ENCODE data around the gene TNFSF8.

DNA sequence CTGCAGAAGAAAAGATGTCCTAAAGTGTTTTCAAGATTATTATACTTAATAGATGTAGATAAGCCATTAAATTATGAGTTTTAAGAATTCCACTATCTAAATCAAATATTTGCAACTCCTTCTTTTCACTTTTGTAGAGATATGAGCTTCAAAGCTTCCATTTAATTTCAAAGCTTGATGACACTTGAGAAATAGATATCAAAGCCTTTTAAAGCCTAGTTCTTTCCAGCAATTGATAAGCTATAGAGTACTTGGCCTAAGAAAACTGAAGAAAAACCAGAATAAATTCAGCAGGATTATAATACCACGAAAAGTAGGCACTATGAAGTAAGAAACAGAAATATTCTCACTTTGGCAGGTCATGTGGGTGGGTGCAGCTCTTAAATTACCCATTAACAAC, 1.7 kb downstream of the TNFSF8 start:
- TF ChIP-seq, protein P1, sequence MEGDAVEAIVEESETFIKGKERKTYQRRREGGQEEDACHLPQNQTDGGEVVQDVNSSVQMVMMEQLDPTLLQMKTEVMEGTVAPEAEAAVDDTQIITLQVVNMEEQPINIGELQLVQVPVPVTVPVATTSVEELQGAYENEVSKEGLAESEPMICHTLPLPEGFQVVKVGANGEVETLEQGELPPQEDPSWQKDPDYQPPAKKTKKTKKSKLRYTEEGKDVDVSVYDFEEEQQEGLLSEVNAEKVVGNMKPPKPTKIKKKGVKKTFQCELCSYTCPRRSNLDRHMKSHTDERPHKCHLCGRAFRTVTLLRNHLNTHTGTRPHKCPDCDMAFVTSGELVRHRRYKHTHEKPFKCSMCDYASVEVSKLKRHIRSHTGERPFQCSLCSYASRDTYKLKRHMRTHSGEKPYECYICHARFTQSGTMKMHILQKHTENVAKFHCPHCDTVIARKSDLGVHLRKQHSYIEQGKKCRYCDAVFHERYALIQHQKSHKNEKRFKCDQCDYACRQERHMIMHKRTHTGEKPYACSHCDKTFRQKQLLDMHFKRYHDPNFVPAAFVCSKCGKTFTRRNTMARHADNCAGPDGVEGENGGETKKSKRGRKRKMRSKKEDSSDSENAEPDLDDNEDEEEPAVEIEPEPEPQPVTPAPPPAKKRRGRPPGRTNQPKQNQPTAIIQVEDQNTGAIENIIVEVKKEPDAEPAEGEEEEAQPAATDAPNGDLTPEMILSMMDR (IDR thresholded peaks at IDR 0.05): no peak
- TF ChIP-seq SIN3A (IDR thresholded peaks at IDR 0.05; ENCODE audit: borderline replicate concordance, insufficient read depth, low read depth, low read length) (no peak), POLR2AphosphoS5 (IDR thresholded peaks at IDR 0.05; ENCODE audit: low read depth, low read length) (no peak), TCF7L2 (IDR thresholded peaks at IDR 0.05; ENCODE audit: low read depth, low read length) (no peak)
- TF ChIP-seq, protein P2, sequence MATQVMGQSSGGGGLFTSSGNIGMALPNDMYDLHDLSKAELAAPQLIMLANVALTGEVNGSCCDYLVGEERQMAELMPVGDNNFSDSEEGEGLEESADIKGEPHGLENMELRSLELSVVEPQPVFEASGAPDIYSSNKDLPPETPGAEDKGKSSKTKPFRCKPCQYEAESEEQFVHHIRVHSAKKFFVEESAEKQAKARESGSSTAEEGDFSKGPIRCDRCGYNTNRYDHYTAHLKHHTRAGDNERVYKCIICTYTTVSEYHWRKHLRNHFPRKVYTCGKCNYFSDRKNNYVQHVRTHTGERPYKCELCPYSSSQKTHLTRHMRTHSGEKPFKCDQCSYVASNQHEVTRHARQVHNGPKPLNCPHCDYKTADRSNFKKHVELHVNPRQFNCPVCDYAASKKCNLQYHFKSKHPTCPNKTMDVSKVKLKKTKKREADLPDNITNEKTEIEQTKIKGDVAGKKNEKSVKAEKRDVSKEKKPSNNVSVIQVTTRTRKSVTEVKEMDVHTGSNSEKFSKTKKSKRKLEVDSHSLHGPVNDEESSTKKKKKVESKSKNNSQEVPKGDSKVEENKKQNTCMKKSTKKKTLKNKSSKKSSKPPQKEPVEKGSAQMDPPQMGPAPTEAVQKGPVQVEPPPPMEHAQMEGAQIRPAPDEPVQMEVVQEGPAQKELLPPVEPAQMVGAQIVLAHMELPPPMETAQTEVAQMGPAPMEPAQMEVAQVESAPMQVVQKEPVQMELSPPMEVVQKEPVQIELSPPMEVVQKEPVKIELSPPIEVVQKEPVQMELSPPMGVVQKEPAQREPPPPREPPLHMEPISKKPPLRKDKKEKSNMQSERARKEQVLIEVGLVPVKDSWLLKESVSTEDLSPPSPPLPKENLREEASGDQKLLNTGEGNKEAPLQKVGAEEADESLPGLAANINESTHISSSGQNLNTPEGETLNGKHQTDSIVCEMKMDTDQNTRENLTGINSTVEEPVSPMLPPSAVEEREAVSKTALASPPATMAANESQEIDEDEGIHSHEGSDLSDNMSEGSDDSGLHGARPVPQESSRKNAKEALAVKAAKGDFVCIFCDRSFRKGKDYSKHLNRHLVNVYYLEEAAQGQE (IDR thresholded peaks at IDR 0.05; ENCODE audit: insufficient read depth in 1 of 2, low read depth in 2 of 2, low read length in 1 of 2): no peak

Data from Panc1 (cell line).